SKM-1 (cell line): ENCODE results near the gene SOX5.
"Not testable (repeated sequence)": the region's sequence is repeated elsewhere in the genome, so short reads cannot be mapped to it uniquely, and the experiment has no call there.

Experiments
- DNase-seq: peaks from one replicate; lab custom pipeline; 2025; ENCODE audit not compliant: unreplicated experiment; lab: John Stamatoyannopoulos, UW

The SOX5 gene

GRCh38 chr12:23555180-23555824 is 394.2 kb downstream of the SOX5 start:
- DNase-seq: no peak

- no peak for DNase-seq
Observed at GRCh38 chr12:23552417-23552816, 397.1 kb downstream of the SOX5 start.

GRCh38 chr12:23550753-23551152 is 398.7 kb downstream of the SOX5 start:
- no peak for DNase-seq

- no peak for DNase-seq
Observed at GRCh38 chr12:23548742-23549141, 400.7 kb downstream of the SOX5 start.

- no peak for DNase-seq
Observed at GRCh38 chr12:23546756-23547155, 402.7 kb downstream of the SOX5 start.

- DNase-seq: no peak
Observed at GRCh38 chr12:23543767-23544166, 405.7 kb downstream of the SOX5 start.

GRCh38 chr12:23542187-23542586 is 407.3 kb downstream of the SOX5 start:
- no peak for DNase-seq

GRCh38 chr12:23540572-23540971 is 408.9 kb downstream of the SOX5 start:
- no peak for DNase-seq

GRCh38 chr12:23536293-23536692 is 413.2 kb downstream of the SOX5 start:
- DNase-seq: no peak

GRCh38 chr12:23535441-23535840 is 414.0 kb downstream of the SOX5 start:
- DNase-seq: no peak

- DNase-seq: no peak
Observed at GRCh38 chr12:23534196-23534595, 415.3 kb downstream of the SOX5 start.

- no peak for DNase-seq
Observed at GRCh38 chr12:23533699-23534098, 415.8 kb downstream of the SOX5 start.

GRCh38 chr12:23533265-23533664 is 416.2 kb downstream of the SOX5 start:
- DNase-seq: no peak

- no peak for DNase-seq
Observed at GRCh38 chr12:23528316-23528715, 421.2 kb downstream of the SOX5 start.

- no peak for DNase-seq
Observed at GRCh38 chr12:23525450-23526072, 423.9 kb downstream of the SOX5 start.

GRCh38 chr12:23523339-23523738 is 426.1 kb downstream of the SOX5 start:
- no peak for DNase-seq

- DNase-seq: not testable (repeated sequence)
Observed at GRCh38 chr12:23519444-23519843, 430.0 kb downstream of the SOX5 start.

- not testable (repeated sequence) for DNase-seq
Observed at GRCh38 chr12:23515785-23516184, 433.7 kb downstream of the SOX5 start.

- DNase-seq: no peak
Observed at GRCh38 chr12:23510484-23510883, 439.0 kb downstream of the SOX5 start.

- DNase-seq: not testable (repeated sequence)
Observed at GRCh38 chr12:23509832-23510231, 439.6 kb downstream of the SOX5 start.

GRCh38 chr12:23507785-23508184 is 441.7 kb downstream of the SOX5 start:
- DNase-seq: not testable (repeated sequence)

GRCh38 chr12:23505736-23506135 is 443.7 kb downstream of the SOX5 start:
- DNase-seq: not testable (repeated sequence)
